GM19455 (cell line): ENCODE results near the gene JPH2.

Experiments used
- ATAC-seq: cut with Tn5 transposase; IDR thresholded peaks from one replicate; pipeline ENCODE4 v1.9.1; 2021; ENCODE audit not compliant: unreplicated experiment

Gene JPH2

DNA sequence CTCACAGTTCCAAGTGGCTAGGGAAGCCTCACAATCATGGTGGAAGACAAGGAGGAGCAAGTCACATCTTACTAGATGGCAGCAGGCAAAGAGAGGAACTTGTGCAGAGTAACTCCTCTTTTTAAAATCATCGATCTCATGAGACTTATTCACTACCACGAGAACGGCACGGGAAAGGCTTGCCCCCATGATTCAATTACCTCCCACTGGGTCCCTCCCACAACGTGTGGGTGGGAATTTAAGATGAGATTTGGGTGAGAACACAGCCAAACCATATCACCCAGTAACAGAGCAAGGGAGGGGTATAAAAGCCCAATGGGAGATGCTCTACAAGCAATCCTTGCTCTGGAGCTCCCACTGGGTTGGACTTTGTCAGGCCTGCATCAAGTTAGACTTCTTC is 80.4 kb downstream of the JPH2 start:
- ATAC-seq: no peak

- no peak for ATAC-seq
Observed at GRCh38 chr20:44104798-44105517, 82.0 kb downstream of the JPH2 start.

- ATAC-seq: no peak
Observed at GRCh38 chr20:44102582-44102981, 84.4 kb downstream of the JPH2 start.

DNA sequence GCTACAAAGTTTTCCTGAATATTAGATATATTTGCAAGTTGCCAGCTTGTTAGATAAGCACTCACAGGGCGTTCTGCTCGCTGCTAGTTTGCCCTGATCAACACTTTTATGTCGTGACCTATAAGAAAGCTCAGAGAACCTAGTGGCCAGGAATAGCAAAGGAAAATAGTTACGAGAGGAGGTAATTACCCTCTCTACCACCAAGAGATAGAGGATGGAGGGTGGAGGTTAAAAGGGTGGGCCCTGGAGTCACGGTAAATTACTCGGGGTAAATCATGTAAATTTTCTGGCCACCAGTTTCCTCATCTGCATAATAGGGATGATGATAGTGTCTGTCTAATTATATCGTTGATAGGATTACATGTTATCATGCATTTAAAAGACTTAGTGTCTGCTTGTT is 87.2 kb downstream of the JPH2 start:
- no peak for ATAC-seq

DNA sequence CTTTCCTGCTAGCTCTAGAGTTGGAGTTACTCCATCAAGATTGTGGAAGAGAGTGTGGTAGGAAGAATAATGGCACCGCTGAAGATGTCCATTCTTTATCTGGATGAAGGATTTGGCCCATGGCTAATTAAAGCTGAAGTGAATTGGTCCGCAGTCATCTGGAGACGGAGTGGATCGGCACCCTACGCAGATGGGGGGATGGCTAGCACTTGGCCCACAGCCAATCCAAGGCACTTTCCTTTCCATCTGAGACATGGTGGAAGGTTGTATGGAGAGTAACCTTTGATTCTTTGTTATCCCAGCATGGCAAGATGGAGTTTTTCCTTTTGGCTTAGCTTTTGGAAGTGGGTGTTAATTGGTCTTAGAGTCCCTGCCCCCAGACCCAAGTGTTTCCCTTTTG is 88.3 kb downstream of the JPH2 start:
- ATAC-seq: no peak

- ATAC-seq: no peak
Observed at GRCh38 chr20:44098256-44098630, 88.7 kb downstream of the JPH2 start.

DNA sequence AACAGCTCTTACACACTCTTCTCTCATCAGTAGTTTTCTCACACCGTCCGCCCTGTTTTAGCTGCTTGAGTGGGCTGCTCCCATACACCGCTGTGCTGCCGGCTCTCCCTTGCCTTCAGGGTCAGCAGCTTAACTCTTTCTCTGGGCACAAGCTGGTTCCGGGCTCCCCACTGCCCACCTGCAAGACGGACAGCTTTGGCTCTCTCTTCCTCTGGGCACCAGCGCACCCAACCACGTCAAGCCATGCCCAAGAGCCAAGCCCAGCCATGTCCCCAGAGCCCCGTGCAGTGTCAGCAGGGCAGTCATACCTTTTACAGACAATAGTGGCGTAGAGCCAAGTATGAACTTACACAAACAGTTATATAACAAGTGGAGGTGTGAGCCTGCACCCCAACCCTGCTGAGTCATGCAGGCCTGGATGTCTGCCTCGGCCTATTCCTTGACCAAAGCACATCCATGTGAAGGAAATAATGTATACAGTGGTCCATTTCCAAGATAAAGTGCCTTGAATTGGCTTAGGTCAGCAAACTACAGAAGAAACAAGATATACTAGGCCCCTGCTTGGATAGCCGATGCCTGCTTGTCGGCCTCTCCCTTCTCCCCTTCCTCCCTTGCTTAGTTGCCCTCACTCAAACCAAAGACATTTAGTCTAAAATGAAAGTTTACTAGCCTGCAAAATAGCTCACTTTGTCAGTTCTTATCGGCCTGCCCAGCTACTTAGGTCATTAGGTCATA is 89.3 kb downstream of the JPH2 start:
- ATAC-seq: no peak

DNA sequence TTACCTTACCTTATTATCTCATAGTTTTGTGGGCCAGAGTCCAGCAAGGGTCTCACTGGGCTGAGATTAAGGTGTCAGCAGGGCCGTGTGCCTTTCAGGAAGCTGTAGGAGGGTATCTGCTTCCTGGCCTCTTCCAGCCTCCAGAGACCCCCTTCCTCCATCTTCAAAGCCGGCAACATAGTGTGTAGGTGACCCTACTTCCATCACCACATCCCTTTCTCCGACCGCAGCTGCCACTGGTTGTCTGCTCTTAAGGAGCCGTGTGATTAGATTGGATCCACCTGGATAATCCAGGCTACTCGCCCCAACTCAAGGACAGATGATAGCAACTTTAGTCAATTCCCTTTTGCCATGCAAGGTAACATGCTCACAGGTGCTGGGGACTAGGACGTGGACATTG is 91.2 kb downstream of the JPH2 start:
- no peak for ATAC-seq

- no peak for ATAC-seq
Observed at GRCh38 chr20:44093249-44093582, 93.8 kb downstream of the JPH2 start.

- ATAC-seq: no peak
Observed at GRCh38 chr20:44092551-44093248, 94.3 kb downstream of the JPH2 start.

- ATAC-seq: no peak
Observed at GRCh38 chr20:44091026-44091425, 96.0 kb downstream of the JPH2 start.

DNA sequence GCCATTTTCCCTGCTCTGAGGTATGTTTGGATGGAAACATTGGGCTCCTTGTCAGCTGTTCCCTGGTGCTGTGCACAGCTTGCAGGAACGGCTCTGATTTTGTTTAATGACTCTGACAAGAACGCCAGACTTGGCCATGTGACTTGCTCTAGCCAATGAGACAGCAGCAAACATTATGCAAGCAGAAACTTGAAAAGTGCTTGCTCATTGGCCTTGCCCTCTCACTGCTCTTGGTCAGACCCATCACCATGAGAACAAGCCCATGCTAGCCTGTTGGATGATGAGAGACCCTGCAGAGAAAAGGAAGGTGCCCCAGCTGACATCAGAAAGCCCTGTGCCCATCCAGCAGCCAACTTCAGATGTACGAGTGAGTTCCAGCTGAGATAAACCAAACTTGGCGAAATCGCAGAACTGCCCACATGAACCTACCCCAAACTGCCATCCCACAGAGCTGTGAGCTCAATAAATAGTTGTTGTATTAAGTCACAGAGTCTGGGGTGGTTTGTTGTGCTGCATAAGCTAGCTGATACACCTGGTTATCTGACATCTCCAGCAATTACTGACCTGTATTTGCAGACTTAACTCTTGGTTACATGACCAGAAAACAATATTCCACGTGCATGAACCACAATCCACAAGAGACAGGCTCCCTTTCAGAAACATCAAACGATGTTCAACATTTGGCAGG is 96.9 kb downstream of the JPH2 start:
- no peak for ATAC-seq

GRCh38 chr20:44087857-44088120 is 99.2 kb downstream of the JPH2 start:
- ATAC-seq: no peak

- ATAC-seq: no peak
Observed at GRCh38 chr20:44087051-44087856, 99.7 kb downstream of the JPH2 start.

GRCh38 chr20:44085616-44086434 is 101.2 kb downstream of the JPH2 start:
- ATAC-seq: no peak

DNA sequence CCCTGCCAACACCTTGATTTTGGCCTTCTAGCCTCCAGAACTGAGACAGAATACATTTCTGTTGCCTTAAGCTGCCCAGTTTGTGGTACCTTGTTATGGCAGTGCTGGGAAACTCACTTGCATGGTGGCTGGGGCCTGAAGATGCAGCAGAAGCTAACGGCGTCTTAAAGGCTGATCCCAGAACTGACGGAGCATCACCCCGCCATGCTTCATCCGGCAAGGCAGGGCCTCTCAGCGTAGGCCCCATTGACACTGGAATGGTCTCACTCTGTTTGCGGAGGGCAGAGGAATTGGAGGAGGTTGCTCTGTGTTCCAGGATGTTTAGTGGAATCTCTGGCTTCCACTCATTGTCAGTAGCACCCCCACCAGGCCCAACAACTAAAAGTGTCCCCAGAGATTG is 102.1 kb downstream of the JPH2 start:
- no peak for ATAC-seq

- ATAC-seq: no peak
Observed at GRCh38 chr20:44084439-44084838, 102.5 kb downstream of the JPH2 start.

DNA sequence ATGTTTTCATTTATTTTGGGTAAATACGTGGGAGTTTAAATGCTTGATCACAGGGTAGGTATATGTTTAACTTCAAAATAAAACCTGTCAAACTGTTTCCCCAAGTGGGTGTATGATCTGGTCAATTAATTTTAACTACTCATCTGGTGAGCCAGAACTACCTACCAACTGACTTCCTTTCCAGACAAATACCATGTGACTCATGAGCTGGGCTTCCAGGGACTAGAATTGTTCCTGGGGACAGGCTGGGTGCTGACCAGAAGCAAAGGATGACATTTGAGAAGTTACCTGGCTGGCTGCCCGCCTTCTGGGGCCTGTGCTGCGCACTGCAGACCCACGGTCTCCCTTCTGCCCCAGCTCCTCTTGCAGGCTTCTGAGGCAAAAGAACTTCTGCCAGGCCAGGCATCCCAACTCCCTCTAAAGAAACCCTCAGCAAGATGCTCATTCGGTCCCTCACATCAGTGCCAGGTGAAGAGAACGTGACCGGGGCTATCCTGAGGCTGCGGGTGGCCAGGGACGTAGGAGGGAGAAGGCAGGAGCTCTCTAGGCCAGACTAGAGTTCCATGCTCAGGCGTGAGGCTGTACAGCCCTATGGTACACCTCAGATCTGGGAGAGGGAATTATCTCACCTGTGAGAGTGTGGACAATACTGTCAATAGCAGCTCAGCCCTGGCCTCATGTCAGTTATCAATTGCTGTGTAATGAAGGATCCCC is 103.6 kb downstream of the JPH2 start:
- ATAC-seq: no peak

DNA sequence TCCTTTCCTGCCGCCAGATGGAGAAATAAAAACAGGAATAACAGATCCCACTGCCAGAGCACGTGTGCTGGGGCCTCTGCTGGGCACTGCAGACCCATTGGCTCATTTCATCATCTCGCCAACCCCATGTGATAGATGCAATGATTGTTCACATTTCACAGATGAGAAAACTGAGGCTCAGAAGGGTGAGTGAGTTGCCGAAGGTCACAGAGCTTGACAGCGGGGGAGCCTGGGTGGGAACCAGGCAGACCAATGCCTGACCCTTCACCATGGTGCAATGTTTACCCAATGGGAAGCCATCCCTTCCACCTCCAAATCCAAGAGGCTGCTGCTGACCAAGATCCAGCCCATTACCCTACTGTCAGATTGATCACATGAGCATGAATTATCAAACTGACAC is 105.1 kb downstream of the JPH2 start:
- ATAC-seq: no peak

- ATAC-seq: no peak
Observed at GRCh38 chr20:44081476-44081875, 105.5 kb downstream of the JPH2 start.
